Measurements from ENCODE around the gene ZNF140.

ZNF140 gene

DNA sequence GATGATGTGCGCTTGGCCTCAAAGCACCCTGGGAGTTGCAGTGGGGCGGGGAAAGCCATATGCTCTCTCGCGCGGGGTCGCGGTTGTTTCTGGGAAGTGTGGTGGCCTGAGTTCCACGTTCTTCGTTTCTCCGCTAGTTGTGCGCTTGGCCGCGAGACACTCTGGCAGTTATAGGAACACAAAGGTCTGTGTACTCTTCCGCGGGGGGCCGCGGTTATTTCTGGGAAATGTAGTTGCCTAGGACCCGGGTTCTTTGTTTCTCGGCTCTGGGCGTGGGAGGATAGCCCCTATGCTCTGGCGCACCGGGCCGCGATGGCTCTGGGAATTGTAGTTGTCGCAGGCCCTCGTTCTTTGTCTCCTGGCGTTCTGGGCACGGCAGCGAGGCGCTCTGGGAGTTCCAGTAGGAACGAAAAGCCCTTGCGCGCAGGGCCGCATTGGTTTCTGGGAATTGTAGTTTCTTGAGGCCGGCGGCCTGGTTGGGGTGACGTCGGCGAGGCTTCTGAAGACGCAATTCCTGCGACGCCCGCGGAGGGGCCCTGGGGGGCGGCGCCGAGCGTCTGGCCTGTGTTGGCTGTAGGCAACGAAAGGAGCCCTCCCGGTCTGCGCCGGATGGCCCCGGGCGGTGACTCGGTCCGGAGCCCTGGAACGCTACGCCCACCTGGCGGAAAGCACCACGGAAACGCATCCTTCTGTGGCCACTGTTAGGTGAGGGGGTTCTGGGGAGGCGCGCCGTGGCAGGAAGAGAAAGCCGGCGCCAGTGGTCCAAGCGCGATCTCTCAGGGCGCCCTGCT, at the start of gene ZNF140:
TSS of gene ZNF140 (plus strand) at position 556 of the 791 bp plus-strand sequence. CDS start 398 bp downstream, outside the sequence.
- DNase-seq (ENCODE audit: low read depth) = peak; percentile 88

DNA sequence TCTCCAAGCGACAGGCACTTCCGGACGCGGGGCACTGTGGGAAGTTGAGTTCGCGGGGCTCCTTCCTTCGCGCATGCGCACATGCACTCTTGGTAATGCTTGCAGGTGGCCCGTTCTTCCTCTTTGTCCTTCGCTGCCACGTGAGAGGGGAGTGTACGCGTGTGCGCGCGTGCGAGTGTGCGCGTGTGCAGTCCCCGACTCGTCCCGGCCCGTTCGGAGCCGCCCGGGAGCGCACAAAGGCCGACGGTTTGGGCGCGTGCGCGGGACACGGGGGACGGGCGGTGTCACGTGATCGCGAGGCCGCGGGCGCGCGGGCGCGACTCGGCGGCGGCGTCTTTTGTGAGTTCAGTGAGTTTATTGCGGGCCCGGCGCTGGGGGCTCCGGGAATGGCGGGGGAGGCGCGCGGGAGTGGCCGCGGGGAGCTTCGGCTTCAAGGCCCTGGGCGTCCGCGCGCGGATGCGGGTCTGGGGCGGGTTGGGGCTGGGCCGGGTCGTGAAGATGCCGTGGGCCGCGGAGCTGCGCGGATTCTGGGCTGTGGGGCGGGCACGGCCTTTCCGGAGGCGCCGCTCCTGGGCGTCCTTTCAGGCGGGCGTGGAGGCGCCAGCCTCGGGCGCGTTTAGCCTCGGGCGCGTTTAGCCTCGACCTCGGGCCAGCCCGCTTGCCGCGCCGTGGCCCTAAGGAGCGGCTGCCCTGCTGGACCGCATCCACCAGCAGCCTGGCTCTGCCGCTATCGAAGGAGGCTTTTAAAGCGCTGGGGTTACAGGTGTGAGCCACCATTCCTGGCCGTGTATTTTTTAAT, 43.3 kb upstream of the ZNF140 start, which contains the start of gene ZNF84:
TSS of gene ZNF84 (plus strand) at position 303 of the 799 bp plus-strand sequence. CDS start 3,959 bp downstream, outside the sequence.
- DNase-seq (ENCODE audit: low read depth) = peak; percentile 98

DNA sequence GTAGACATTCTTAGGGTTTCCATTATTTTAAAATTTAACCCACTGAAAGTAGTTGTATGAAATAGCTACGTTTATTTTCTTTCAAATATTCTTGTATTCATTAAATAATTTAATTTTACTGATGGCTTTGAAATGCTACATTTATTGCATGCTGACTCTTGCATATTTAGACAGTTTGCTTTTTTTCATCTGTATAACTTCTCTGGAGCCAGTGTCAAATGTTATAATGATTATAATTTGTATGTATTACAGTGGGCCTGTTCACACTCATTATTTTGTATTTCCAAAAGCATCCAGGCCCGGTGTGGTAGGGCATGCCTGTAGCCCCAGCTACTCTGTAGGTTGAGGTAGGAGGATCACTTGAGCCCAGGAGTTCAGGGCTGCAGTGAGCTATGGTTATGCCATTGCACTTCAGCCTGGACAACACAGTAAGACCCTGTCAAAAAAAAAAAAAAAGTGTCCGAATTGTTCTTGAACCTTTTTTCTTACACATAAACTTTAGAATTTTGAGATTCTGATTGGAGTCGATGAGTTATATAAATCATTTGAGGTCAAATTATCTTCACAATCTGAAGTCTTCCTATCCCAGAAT, 42.5 kb upstream of the ZNF140 start:
- DNase-seq (ENCODE audit: low read depth) = no peak

DNA sequence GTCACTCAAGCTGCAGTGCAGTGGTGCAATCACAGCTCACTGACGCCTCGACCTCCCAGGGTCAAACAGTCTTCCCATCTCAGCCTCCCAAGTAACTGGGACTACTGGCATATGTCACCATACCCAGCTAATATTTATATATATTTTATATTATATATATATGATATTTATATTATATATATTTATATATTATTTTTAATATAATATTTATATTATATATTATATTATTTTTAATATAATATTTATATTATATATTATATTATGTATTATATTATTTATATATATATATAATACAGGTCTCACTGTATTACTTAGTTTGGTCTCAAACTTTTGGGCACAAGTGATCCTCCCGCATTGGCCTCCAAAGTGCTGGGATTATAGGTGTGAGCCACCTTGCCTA, 34.0 kb upstream of the ZNF140 start:
- no peak for DNase-seq (ENCODE audit: low read depth)

DNA sequence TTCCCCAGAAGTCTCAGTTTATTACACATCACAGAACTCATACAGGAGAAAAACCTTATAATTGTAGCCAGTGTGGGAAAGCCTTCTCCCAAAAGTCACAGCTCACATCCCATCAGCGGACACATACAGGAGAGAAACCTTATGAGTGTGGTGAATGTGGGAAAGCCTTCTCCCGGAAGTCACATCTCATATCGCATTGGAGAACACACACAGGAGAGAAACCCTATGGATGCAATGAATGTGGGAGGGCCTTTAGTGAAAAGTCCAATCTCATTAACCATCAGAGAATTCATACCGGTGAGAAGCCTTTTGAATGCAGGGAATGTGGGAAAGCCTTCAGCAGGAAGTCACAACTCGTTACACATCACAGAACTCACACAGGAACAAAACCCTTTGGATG, 23.3 kb upstream of the ZNF140 start:
- DNase-seq (ENCODE audit: low read depth) = no peak

DNA sequence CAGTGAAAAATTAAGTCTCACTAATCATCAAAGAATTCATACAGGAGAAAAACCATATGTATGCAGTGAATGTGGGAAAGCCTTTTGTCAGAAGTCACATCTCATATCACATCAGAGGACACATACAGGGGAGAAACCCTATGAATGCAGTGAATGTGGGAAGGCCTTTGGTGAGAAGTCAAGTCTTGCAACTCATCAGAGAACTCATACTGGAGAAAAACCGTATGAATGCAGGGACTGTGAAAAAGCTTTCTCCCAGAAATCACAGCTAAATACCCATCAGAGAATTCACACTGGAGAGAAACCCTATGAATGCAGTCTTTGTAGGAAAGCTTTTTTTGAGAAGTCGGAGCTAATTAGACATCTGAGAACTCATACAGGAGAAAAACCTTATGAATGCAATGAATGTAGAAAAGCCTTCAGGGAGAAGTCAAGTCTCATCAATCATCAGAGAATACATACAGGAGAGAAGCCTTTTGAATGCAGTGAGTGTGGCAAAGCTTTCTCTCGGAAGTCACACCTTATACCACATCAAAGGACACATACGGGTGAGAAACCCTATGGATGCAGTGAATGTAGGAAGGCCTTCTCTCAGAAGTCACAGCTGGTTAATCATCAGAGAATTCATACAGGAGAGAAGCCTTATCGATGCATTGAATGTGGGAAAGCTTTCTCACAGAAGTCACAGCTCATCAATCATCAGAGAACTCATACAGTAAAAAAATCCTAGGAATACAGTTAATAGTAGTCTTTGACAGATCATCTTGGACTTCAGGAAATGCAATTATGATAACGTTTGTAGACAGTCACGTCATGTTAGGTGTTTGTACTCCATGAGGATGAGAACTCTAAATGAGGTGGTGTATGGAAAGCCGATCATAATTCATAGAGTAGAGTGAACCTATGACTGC, 22.3 kb upstream of the ZNF140 start:
- no peak for DNase-seq (ENCODE audit: low read depth)

DNA sequence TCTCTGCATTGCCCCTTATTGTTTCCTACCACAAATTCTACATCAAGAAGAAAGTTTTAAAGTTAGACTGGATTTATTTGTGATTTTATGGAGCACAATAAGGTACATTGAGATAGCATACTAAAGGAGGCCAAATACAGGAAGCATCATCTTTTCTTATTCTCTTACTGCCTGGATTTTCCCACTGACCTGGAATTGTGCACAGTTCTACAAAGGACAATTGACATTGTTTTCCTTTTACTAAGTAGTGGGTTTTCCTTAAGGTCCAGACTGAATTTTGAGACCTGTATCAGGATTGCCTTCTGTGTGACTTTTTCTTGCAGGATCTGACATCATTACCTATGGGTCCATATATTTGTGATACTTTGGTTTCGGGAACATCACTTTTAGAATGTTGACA, 18.8 kb upstream of the ZNF140 start:
- no peak for DNase-seq (ENCODE audit: low read depth)

DNA sequence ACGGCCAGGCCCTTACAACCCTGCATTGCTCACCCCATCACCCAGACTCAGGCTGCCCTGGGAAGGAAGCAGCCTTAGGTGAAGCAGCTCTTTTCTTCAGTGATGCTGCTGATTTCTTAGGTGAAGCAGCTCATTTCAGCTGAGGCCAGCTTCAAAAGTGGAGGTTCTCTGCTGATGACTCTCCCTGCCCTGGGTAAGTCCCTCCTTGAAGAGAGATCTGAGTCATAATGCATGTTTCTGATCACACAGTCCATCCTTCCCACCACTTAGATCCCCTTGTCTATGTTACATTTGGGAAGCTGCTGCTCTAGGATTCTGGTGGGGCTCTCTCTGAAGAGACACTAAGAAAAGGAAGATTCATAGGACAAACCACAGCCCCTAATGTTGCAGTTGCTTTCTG, 17.2 kb upstream of the ZNF140 start:
- DNase-seq (ENCODE audit: low read depth) = no peak

DNA sequence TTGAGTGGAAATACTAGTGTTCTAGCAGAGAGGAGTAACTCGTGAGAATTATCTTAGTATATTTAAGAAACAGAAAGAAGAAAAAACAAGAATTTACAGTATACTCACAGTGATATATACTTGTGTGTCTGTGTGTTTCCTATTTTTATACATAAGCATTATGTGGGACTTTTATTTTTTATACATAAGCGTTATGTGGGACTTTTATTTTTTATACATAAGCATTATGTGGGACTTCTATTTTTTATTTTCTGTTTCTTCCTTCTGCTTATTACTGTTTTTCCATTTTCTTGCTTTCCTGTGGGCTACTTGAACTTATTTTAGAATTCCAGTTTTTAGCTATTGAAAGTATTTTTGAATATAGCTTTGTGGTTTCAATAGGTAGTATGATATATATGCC, 6.9 kb upstream of the ZNF140 start:
- DNase-seq (ENCODE audit: low read depth) = no peak

DNA sequence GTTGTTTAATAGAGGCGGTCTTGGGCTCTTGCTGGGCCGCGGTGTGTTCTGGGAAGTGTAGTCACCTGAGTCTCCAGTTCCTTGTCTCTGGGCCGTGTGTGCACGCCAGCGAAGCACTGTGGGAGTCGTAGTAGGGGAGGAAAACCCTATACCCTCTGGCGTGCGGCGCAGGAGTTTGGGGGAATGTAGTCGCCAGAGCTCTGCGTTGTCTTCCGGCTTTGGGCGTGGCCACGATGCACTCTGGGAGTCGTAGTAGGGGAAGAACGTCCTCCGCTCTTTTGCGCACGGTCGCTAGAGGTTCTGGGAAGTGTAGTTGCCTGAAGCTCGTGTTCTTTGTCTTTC, 726 bp upstream of the ZNF140 start:
- peak; percentile 92 for DNase-seq (ENCODE audit: low read depth)

DNA sequence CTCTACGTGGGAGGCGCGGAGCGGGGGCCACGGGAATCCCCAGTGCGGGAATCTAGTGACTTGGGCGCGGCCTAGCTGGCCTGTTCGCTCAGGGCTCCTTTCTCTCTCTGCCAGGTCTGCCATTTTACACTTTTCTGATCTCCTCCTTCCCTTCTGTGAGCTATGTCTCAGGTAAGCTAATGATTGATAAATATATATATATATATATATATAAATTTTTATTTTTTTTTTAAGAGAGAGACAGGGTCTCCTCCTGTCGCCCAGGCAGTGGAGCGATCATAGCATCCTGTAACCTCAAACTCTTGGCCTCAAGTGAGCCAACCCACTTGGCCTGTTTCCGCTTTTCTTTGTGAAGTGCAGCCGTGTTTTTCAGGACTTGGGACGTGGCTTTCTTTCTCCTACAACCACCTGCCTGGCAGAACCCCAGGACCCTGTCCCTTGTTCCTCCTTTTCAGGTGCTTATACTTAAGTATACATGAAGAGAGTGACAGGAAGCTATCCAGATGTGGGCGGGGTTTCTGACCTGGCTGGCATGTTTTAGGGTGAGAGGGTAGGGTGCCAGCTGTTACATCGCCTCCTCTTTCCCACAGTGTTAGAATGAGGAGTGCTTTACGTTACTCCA, 547 bp downstream of the ZNF140 start:
- no peak for DNase-seq (ENCODE audit: low read depth)

DNA sequence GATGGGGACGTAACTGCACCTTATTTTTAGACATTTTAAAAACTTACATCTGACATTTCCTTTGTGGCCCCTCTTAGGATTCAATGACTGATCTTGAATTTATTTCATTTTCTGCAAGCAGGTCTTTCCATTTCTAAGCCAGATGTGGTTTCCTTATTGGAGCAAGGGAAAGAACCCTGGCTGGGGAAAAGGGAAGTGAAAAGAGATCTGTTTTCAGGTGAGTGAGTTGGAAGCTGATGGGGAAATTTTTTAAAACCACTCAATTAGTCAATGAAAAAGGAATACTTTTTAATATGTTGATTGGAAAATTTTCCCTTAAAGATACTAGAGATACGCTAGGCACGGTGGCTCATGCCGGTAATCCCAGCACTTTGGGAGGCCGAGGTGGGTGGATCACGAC, 2.6 kb downstream of the ZNF140 start:
- no peak for DNase-seq (ENCODE audit: low read depth)

DNA sequence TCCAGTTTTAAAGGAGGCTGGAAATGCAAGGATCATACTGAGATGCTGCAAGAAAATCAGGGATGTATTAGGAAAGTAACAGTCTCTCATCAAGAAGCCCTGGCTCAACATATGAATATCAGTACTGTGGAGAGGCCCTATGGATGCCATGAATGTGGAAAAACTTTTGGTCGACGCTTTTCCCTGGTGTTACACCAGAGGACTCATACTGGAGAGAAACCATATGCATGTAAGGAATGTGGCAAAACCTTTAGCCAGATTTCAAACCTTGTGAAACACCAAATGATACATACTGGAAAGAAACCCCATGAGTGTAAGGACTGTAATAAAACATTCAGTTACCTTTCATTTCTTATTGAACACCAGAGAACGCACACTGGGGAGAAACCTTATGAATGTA, 24.9 kb downstream of the ZNF140 start:
- no peak for DNase-seq (ENCODE audit: low read depth)

DNA sequence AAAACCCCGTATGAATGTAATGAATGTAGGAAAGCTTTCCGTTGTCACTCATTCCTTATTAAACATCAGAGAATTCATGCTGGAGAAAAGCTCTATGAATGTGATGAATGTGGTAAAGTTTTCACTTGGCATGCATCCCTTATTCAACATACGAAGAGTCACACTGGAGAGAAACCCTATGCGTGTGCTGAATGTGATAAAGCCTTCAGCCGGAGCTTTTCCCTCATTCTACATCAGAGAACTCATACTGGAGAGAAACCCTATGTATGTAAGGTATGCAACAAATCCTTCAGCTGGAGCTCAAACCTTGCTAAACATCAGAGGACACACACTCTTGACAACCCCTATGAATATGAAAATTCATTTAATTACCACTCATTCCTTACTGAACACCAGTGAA, 25.5 kb downstream of the ZNF140 start:
- DNase-seq (ENCODE audit: low read depth) = no peak

DNA sequence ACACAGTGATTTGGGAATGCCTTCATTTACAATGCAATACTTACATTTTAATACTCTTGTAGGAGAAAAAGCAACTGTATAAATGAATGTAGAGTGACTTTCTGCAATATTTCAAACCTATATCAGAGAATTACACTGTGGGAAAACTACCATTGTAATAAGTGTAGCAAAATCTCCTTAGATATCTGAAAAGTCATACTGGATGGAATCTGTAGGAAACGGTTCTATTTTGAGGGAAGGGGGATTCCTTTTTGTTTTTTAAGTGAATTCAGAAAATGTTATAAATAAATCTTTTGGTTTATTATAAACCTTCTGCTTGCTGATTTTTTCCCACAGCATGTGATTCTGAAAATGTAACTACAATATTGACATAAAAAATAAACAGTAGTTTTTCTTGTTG, 26.4 kb downstream of the ZNF140 start:
- no peak for DNase-seq (ENCODE audit: low read depth)

DNA sequence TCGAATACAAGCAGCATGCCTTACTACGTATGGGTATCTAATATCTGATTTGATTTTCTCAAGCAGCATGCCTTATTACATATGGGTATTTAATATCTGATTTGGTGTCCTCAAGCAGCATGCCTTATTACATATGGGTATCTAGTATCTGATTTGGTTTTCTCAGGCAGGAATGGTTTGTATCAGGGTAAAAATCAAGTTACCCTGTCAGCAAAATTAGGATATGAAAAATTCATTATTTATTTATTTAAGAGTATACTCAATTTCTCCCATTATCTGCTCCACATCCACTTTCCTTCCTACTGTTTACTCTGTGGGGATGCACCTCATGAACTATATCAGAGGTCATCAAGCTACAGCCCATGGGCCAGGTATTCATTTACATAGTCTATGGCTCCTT, 27.4 kb downstream of the ZNF140 start:
- DNase-seq (ENCODE audit: low read depth) = no peak

DNA sequence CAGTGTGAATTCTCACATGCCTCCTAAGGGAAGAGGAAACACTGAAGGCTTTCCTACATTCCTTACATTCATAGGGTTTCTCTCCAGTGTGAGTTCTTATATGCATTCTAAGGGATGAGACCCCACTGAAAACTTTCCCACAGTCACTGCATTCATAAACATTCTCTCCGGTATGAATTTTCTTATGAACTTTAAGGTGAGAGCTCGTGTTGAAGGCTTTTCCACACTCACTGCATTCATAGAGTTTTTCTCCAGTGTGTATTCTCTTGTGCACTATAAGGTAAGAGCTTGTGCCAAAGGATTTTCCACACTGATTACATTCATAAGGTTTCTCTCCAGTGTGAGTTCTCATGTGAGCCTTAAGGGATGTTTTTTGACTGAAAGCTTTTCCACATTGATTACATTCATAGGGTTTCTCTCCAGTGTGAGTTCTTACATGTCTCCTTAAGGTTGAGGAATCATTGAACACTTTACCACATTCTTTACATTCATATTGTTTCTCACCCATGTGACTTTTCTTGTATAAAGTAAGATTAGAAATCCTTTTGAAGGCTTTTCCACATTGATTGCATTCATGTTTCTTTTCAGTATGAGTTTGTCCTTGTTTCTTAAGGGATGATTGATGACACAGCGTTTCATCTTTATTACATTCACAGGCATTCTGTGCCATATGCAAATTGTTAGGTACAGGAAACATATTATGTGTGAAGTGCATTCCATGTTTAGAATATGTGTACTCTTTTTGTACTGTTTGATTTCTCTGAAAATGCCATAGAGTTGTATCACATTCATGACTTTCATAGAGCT, 39.9 kb downstream of the ZNF140 start:
- no peak for DNase-seq (ENCODE audit: low read depth)

DNA sequence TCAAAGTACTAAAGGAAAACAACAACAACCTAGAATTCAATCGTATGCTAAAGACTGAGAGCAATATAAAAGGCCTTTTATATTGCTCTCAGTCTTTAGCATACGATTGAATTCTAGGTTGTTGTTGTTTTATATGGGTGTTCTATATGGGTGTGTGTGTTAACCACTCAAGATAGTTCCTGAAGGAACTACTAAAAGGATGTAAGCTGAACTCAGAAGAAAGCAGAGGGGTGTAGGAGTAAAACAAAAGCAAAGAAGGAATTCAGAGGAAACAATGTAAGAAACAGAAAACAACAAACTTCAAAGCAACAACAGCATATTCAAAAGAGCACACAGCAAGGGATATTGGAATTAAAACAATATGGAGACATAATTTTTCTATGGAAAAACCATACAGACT, 44.0 kb downstream of the ZNF140 start:
- DNase-seq (ENCODE audit: low read depth) = no peak

DNA sequence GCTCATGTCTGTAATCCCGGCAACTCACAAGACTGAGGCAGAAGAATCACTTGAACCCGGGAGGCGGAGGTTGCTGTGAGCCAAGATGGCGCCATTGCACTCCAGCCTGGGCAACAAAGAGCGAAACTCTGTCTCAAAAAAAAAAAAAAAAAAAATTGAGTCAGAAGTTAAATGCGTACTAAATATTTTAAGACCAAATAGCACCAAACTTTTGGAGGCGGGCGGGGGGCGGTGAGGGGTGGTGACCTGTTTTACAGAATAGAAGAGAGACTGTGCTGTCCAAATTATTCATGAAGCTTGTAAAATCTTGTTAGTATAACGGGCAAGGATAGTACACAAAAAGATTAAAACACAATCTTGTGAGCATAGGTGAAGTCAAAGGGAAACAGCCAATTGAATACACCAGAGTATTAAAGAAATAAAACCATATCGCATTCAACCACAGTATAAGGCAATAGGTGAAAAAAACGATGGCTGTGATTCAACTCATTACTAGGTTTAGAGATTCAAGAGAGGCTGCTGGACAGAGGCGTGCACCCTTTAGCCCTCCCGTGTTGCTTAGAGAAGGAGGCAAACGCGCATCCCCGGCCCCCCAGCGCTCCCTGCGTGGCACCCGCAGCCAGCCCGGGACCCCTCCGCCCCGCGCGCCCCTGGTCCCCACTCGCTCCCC, 48.8 kb downstream of the ZNF140 start:
- DNase-seq (ENCODE audit: low read depth) = no peak
